ENCODE data around the gene HDAC10.

- TF ChIP-seq CTCF (IDR thresholded peaks at IDR 0.05) (no peak), POLR2A (IDR thresholded peaks at IDR 0.05) (no peak)
Measured at GRCh38 chr22:50211147-50211546, 39.9 kb downstream of the HDAC10 start.
